Chondrocyte (in vitro differentiated cells): ENCODE results near the gene KIF16B. TPM values are rescaled to one million over a fixed set of nuclear protein-coding genes. Genes with fewer than 3 reads are reported as not detected.

Experiments used
- DNase-seq: peaks from one replicate; pipeline ENCODE4 v3.0.0; 2021; ENCODE audit warnings: mixed read lengths, low spot score
- H3K27ac Mint-ChIP-seq: one replicate; pipeline ENCODE4 v1.8.0; 2021; ENCODE audit warnings: mild to moderate bottlenecking, moderate library complexity, mixed read lengths; ENCODE audit not compliant: unreplicated experiment
- H3K27me3 Mint-ChIP-seq: 2 replicates; pipeline ENCODE4 v1.8.0; 2021; ENCODE audit warnings: low read depth, mixed read lengths
- H3K36me3 Mint-ChIP-seq: 2 replicates; pipeline ENCODE4 v1.8.0; 2021; ENCODE audit warnings: low read depth, mixed read lengths
- H3K4me1 Mint-ChIP-seq: 2 replicates; pipeline ENCODE4 v1.8.0; 2021; ENCODE audit warnings: low read depth, mild to moderate bottlenecking, mixed read lengths
- H3K4me3 Mint-ChIP-seq: one replicate; pipeline ENCODE4 v1.8.0; 2021; ENCODE audit warnings: mild to moderate bottlenecking, moderate library complexity, mixed read lengths; ENCODE audit not compliant: unreplicated experiment
- H3K9me3 Mint-ChIP-seq: 2 replicates; pipeline ENCODE4 v1.8.0; 2021; ENCODE audit warnings: low read depth, mixed read lengths
- CTCF ChIP-seq: fragments of 200-600 bp; sonication (generic); IDR thresholded peaks from 2 replicates; pipeline ENCODE4 v1.5.0; 2021; ENCODE audit warnings: antibody characterized with exemption, mild to moderate bottlenecking, moderate library complexity
- total RNA-seq: library from RNA; stranded (reverse); gene quantifications from 3 replicates; pipeline ENCODE4 v1.2.1, GENCODE V29; 2021

The KIF16B gene
- total RNA-seq, 1 donor from 2014 or later: 11.2 TPM

- no peaks in the 10 kb centered on the region for H3K9me3 Mint-ChIP-seq
- no peak overlapping the region for H3K27ac Mint-ChIP-seq
- no peaks in the 10 kb centered on the region for H3K27me3 Mint-ChIP-seq
- no peak for TF ChIP-seq CTCF
- H3K36me3 Mint-ChIP-seq: peaks cover 7% of the 10 kb centered on the region
- H3K4me1 Mint-ChIP-seq: peaks cover 10% of the 10 kb centered on the region
- DNase-seq: no peak
- H3K4me3 Mint-ChIP-seq: no peak overlapping the region
Measured at GRCh38 chr20:16314748-16315159, 258.5 kb downstream of the KIF16B start.

- no peak for TF ChIP-seq CTCF
- Mint-ChIP-seq H3K4me1 (peaks cover 10% of the 10 kb centered on the region), H3K27ac (no peak overlapping the region), H3K4me3 (no peak overlapping the region), H3K36me3 (peaks cover 7% of the 10 kb centered on the region), H3K9me3 (no peaks in the 10 kb centered on the region), H3K27me3 (no peaks in the 10 kb centered on the region)
- no peak for DNase-seq
Measured at GRCh38 chr20:16314320-16314719, 258.9 kb downstream of the KIF16B start.

- Mint-ChIP-seq H3K9me3 (no peaks in the 10 kb centered on the region), H3K4me3 (no peak overlapping the region), H3K27me3 (no peaks in the 10 kb centered on the region), H3K4me1 (peaks cover 14% of the 10 kb centered on the region), H3K36me3 (peaks cover 7% of the 10 kb centered on the region), H3K27ac (no peak overlapping the region)
- TF ChIP-seq CTCF: no peak
- no peak for DNase-seq
Measured at GRCh38 chr20:16313917-16314316, 259.3 kb downstream of the KIF16B start.

GRCh38 chr20:16312998-16313397 is 260.2 kb downstream of the KIF16B start:
- no peak for DNase-seq
- H3K4me3 Mint-ChIP-seq: no peak overlapping the region
- H3K27ac Mint-ChIP-seq: no peak overlapping the region
- TF ChIP-seq CTCF: no peak
- peaks cover 7% of the 10 kb centered on the region for H3K36me3 Mint-ChIP-seq
- H3K4me1 Mint-ChIP-seq: peaks cover 23% of the 10 kb centered on the region
- no peaks in the 10 kb centered on the region for H3K27me3 Mint-ChIP-seq
- no peaks in the 10 kb centered on the region for H3K9me3 Mint-ChIP-seq

- Mint-ChIP-seq H3K4me3 (no peak overlapping the region), H3K9me3 (no peaks in the 10 kb centered on the region)
Measured at GRCh38 chr20:16311756-16312155, 261.5 kb downstream of the KIF16B start.

More at GRCh38 chr20:16311756-16312155, 261.5 kb downstream of the KIF16B start:
- no peak for TF ChIP-seq CTCF
- Mint-ChIP-seq H3K4me1 (peaks cover 23% of the 10 kb centered on the region), H3K36me3 (peaks cover 7% of the 10 kb centered on the region), H3K27ac (no peak overlapping the region), H3K27me3 (no peaks in the 10 kb centered on the region)
- no peak for DNase-seq
